ENCODE results near the gene APCDD1L.

APCDD1L gene

GRCh38 chr20:58515233-58516212 lies at the start of gene APCDD1L:
Gene APCDD1L (minus strand): TSS chr20:58515399. CDS start chr20:58514707, 692 bp downstream.
- Histone ChIP-seq H3K9me3 (ENCODE audit: control insufficient read depth, insufficient read depth, low read depth, low read length) (peaks cover 3% of the 10 kb centered on the region), H3K27ac (ENCODE audit: low read depth, low read length) (no peak within 1 kb of the TSS), H3K4me1 (ENCODE audit: control insufficient read depth, insufficient read depth, low read length) (peaks cover 19% of the 10 kb centered on the region; the same call in 1 of the 2 replicates), H3K9ac (ENCODE audit: low read length) (no peak within 1 kb of the TSS), H3K4me3 (ENCODE audit: low read depth, low read length) (peak within 1 kb of the TSS; percentile 79), H3K36me3 (ENCODE audit: control insufficient read depth, insufficient read depth, low read length) (no peaks in the 10 kb centered on the region), H3K27me3 (ENCODE audit: control insufficient read depth, insufficient read depth, low read length) (peaks cover 72% of the 10 kb centered on the region)

DNA sequence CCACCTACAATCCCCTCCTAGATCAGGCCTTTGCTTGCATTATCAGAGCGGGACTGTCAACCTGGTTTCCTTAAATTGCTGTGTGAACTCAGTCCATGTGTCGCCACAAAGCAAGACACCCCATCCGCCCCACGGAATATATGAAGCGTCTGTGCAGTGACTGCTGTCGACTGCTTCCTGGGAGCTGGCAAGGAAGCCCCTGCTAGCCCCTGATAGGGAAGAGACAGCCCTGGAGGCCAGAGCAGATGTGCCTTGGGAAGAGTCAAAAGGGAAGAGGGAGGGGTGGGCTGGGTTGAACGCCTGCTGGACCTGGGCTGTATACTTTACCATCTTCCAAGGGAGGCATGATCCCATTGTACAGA lies 44.1 kb upstream of the APCDD1L start:
- Histone ChIP-seq H3K27me3 (ENCODE audit: control insufficient read depth, insufficient read depth, low read length) (peaks cover 4% of the 10 kb centered on the region; the same call in 1 of the 2 replicates), H3K27ac (ENCODE audit: low read depth, low read length) (no peak overlapping the region), H3K9me3 (ENCODE audit: control insufficient read depth, insufficient read depth, low read depth, low read length) (peaks cover 2% of the 10 kb centered on the region; the same call in 1 of the 2 replicates), H3K9ac (ENCODE audit: low read length) (no peak overlapping the region), H3K4me3 (ENCODE audit: low read depth, low read length) (no peak overlapping the region), H3K4me1 (ENCODE audit: control insufficient read depth, insufficient read depth, low read length) (no peaks in the 10 kb centered on the region), H3K36me3 (ENCODE audit: control insufficient read depth, insufficient read depth, low read length) (no peaks in the 10 kb centered on the region)

- no peaks in the 10 kb centered on the region for H3K36me3 ChIP-seq (ENCODE audit: control insufficient read depth, insufficient read depth, low read length)
- H3K4me1 ChIP-seq (ENCODE audit: control insufficient read depth, insufficient read depth, low read length), result no peaks in the 10 kb centered on the region
- H3K27ac ChIP-seq (ENCODE audit: low read depth, low read length), result no peak overlapping the region
- H3K27me3 ChIP-seq (ENCODE audit: control insufficient read depth, insufficient read depth, low read length), result peaks cover 9% of the 10 kb centered on the region; the same call in 1 of the 2 replicates
- no peak overlapping the region for H3K9ac ChIP-seq (ENCODE audit: low read length)
- no peaks in the 10 kb centered on the region for H3K9me3 ChIP-seq (ENCODE audit: control insufficient read depth, insufficient read depth, low read depth, low read length)
- no peak overlapping the region for H3K4me3 ChIP-seq (ENCODE audit: low read depth, low read length)
Observed at GRCh38 chr20:58558486-58559367, 43.5 kb upstream of the APCDD1L start.

DNA sequence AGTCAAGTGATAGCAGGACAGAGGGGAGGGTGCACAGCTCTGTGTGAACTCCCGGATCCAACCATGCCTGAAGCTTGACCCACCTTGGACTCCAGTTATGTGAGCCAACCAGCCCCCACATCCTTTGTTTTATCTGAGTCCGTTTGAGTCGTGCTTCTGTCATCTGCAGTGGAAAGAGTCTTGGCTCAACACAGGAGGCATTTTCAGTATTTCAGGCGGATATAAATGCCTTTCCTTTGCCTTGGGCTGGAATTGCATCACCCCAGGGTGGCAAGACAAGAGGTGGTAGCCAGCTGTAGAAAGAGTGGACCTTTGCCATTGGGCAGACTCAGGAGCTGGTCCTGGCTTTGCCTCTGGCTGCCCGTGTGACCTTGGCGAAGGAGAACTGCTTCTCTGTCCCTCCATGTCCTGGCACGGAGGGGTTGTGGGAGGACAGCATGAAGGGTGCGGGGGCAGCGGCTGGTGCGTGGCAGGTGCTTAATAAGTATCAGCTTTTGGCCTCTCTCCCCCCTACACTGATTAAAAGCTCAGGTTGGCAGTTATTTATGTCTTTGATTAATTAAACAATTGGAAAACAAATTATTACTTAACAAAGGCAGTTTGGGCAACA lies 42.6 kb upstream of the APCDD1L start:
- no peaks in the 10 kb centered on the region for H3K36me3 ChIP-seq (ENCODE audit: control insufficient read depth, insufficient read depth, low read length)
- no peak overlapping the region for H3K9ac ChIP-seq (ENCODE audit: low read length)
- H3K9me3 ChIP-seq (ENCODE audit: control insufficient read depth, insufficient read depth, low read depth, low read length), result no peaks in the 10 kb centered on the region
- H3K4me3 ChIP-seq (ENCODE audit: low read depth, low read length), result no peak overlapping the region
- no peak overlapping the region for H3K27ac ChIP-seq (ENCODE audit: low read depth, low read length)
- H3K4me1 ChIP-seq (ENCODE audit: control insufficient read depth, insufficient read depth, low read length), result no peaks in the 10 kb centered on the region
- peaks cover 14% of the 10 kb centered on the region; the same call in 1 of the 2 replicates for H3K27me3 ChIP-seq (ENCODE audit: control insufficient read depth, insufficient read depth, low read length)

DNA sequence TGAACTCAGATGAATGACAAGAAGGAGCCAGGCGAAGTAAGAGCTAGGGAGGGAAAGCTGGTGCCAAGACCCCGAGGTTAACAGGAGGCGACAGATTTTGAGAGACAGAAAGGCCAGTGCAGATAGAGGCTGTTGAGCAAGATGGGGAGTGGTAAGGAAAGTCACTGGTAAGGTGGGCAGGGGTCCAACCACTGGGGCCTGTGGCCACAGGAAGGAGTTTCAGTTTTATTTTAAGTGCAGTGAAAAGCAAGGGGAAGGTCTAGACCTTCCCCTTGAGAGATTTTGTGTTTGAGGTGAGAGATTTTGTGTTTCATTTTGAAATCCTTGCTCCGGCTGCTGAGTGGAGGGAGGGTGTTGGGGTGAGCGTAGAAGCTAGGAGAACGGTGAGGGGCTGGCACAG lies 41.8 kb upstream of the APCDD1L start:
- Histone ChIP-seq H3K9me3 (ENCODE audit: control insufficient read depth, insufficient read depth, low read depth, low read length) (no peaks in the 10 kb centered on the region), H3K9ac (ENCODE audit: low read length) (no peak overlapping the region), H3K27me3 (ENCODE audit: control insufficient read depth, insufficient read depth, low read length) (peaks cover 14% of the 10 kb centered on the region; the same call in 1 of the 2 replicates), H3K4me3 (ENCODE audit: low read depth, low read length) (no peak overlapping the region), H3K27ac (ENCODE audit: low read depth, low read length) (no peak overlapping the region), H3K36me3 (ENCODE audit: control insufficient read depth, insufficient read depth, low read length) (no peaks in the 10 kb centered on the region), H3K4me1 (ENCODE audit: control insufficient read depth, insufficient read depth, low read length) (no peaks in the 10 kb centered on the region)

DNA sequence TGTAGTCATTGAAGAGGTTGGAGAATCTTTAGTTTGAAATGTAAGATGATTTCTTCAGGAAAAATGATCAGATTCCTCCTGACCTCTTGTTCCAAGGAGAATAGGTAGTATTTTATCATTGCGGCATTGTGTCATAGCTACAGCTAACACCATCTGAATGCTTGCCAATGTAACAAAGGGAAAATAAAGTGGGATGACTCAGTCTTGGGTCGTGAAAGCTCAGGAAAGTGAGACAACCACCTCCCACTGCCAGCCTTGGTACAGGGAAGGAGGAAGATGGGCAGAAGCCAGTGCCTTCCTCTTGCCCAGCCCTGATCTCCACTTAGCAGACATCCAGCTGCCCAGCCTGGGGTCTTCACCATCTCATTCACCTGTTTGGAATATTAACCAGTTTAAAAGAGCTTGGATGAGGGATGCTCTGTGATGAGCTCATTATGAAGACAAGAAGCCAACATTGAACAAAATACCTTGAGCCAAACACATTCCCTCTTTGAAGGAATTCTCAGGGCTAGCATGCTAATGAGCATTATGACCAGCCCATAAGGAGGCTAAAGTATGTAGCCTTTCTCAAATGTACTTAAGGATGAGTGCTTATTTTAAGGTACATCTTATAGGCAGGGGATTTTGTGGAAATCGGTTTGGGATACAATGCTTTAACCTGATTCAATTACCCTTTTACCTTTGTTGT lies 40.0 kb upstream of the APCDD1L start:
- Histone ChIP-seq H3K27me3 (ENCODE audit: control insufficient read depth, insufficient read depth, low read length) (peaks cover 14% of the 10 kb centered on the region; the same call in 1 of the 2 replicates), H3K4me1 (ENCODE audit: control insufficient read depth, insufficient read depth, low read length) (no peaks in the 10 kb centered on the region), H3K9ac (ENCODE audit: low read length) (no peak overlapping the region), H3K4me3 (ENCODE audit: low read depth, low read length) (no peak overlapping the region), H3K27ac (ENCODE audit: low read depth, low read length) (no peak overlapping the region), H3K36me3 (ENCODE audit: control insufficient read depth, insufficient read depth, low read length) (no peaks in the 10 kb centered on the region), H3K9me3 (ENCODE audit: control insufficient read depth, insufficient read depth, low read depth, low read length) (peaks cover 5% of the 10 kb centered on the region)

DNA sequence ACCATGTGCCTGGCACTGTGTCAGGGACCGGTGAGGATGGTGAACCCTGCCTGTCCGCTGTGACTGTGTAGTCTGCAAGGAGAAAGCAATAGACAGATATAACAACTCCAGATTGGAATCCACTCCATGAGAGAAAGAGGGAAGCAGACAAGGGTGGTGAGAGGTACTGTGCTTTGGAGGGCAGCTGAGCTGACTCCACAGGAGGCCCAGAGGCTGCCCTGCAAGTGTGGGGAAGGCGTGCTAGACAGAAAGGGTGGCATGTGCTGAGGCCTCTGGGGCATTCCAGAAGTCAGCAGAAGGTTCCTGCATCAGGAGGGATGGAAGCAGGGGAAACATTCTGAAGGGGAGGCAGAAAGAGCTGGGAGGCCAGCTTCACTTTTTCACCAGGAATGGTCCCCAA lies 39.3 kb upstream of the APCDD1L start:
- Histone ChIP-seq H3K9ac (ENCODE audit: low read length) (no peak overlapping the region), H3K9me3 (ENCODE audit: control insufficient read depth, insufficient read depth, low read depth, low read length) (peaks cover 5% of the 10 kb centered on the region), H3K4me1 (ENCODE audit: control insufficient read depth, insufficient read depth, low read length) (no peaks in the 10 kb centered on the region), H3K27ac (ENCODE audit: low read depth, low read length) (no peak overlapping the region), H3K36me3 (ENCODE audit: control insufficient read depth, insufficient read depth, low read length) (no peaks in the 10 kb centered on the region), H3K27me3 (ENCODE audit: control insufficient read depth, insufficient read depth, low read length) (peaks cover 14% of the 10 kb centered on the region; the same call in 1 of the 2 replicates), H3K4me3 (ENCODE audit: low read depth, low read length) (no peak overlapping the region)

DNA sequence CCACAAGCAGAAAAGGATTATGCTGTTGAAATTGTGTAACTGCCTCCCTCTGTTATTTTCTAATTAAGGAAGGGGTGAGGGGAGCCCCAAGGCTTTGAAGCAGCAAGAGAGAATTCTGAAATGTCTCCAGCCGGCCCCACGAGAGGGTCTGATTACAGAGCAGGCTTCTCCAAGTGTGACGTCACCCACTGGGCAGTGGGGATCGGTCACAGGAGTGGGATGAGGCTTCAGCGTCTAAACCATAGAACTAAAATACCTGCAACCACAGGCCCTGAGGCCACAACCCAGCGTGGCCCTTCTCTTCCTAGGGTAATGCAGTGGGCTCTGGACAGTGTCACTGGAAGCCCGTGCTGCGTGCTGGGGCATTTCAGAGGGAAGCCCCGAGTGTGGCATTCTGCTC lies 38.6 kb upstream of the APCDD1L start:
- Histone ChIP-seq H3K9ac (ENCODE audit: low read length) (no peak overlapping the region), H3K9me3 (ENCODE audit: control insufficient read depth, insufficient read depth, low read depth, low read length) (peaks cover 5% of the 10 kb centered on the region), H3K4me3 (ENCODE audit: low read depth, low read length) (no peak overlapping the region), H3K27me3 (ENCODE audit: control insufficient read depth, insufficient read depth, low read length) (peaks cover 14% of the 10 kb centered on the region; the same call in 1 of the 2 replicates), H3K4me1 (ENCODE audit: control insufficient read depth, insufficient read depth, low read length) (0 out of 2 replicates have a peak, but pooled peaks cover 2% of the 10 kb centered on the region), H3K36me3 (ENCODE audit: control insufficient read depth, insufficient read depth, low read length) (no peaks in the 10 kb centered on the region), H3K27ac (ENCODE audit: low read depth, low read length) (no peak overlapping the region)

GRCh38 chr20:58553166-58553696 lies 38.0 kb upstream of the APCDD1L start:
- 0 out of 2 replicates have a peak, but pooled peaks cover 2% of the 10 kb centered on the region for H3K4me1 ChIP-seq (ENCODE audit: control insufficient read depth, insufficient read depth, low read length)
- H3K9me3 ChIP-seq (ENCODE audit: control insufficient read depth, insufficient read depth, low read depth, low read length), result peaks cover 5% of the 10 kb centered on the region
- H3K27me3 ChIP-seq (ENCODE audit: control insufficient read depth, insufficient read depth, low read length), result peaks cover 14% of the 10 kb centered on the region; the same call in 1 of the 2 replicates
- H3K4me3 ChIP-seq (ENCODE audit: low read depth, low read length), result no peak overlapping the region
- no peak overlapping the region for H3K27ac ChIP-seq (ENCODE audit: low read depth, low read length)
- no peak overlapping the region for H3K9ac ChIP-seq (ENCODE audit: low read length)
- no peaks in the 10 kb centered on the region for H3K36me3 ChIP-seq (ENCODE audit: control insufficient read depth, insufficient read depth, low read length)
